ENCODE data around the gene HS6ST3. TPM values are rescaled to one million over a fixed set of nuclear protein-coding genes. Genes with fewer than 3 reads are reported as not detected.

Gene HS6ST3
- total and polyA plus RNA-seq, 7 donors = under 0.01 to 0.71 (median 0.33) TPM; not detected in 2

GRCh38 chr13:96762876-96763275 lies 673.0 kb downstream of the HS6ST3 start:
- intact Hi-C loops (cut with DNase I) = no loop called here

GRCh38 chr13:96766306-96766705 lies 676.4 kb downstream of the HS6ST3 start:
- Histone ChIP-seq H3K4me3 (no peak overlapping the region), H3K27me3 (no peaks in the 10 kb centered on the region), H3K27ac (no peak overlapping the region), H3K9me3 (no peaks in the 10 kb centered on the region), H3K36me3 (no peaks in the 10 kb centered on the region), H3K4me1 (no peaks in the 10 kb centered on the region)
- TF ChIP-seq, protein P1, sequence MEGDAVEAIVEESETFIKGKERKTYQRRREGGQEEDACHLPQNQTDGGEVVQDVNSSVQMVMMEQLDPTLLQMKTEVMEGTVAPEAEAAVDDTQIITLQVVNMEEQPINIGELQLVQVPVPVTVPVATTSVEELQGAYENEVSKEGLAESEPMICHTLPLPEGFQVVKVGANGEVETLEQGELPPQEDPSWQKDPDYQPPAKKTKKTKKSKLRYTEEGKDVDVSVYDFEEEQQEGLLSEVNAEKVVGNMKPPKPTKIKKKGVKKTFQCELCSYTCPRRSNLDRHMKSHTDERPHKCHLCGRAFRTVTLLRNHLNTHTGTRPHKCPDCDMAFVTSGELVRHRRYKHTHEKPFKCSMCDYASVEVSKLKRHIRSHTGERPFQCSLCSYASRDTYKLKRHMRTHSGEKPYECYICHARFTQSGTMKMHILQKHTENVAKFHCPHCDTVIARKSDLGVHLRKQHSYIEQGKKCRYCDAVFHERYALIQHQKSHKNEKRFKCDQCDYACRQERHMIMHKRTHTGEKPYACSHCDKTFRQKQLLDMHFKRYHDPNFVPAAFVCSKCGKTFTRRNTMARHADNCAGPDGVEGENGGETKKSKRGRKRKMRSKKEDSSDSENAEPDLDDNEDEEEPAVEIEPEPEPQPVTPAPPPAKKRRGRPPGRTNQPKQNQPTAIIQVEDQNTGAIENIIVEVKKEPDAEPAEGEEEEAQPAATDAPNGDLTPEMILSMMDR (IDR thresholded peaks at IDR 0.05) = no peak
- TF ChIP-seq POLR2AphosphoS5 (IDR thresholded peaks at IDR 0.05) (no peak), EP300 (IDR thresholded peaks at IDR 0.05) (no peak), POLR2A (IDR thresholded peaks at IDR 0.05) (no peak)
- whole genome bisulfite sequencing, 2 donors = 77 to 81% methylated on average over 3 of the region's 3 CpGs
- no peak for DNase-seq
- intact Hi-C loops (cut with DNase I) = no loop called here

More at GRCh38 chr13:96762876-96763275, 673.0 kb downstream of the HS6ST3 start:
- H3K4me3 ChIP-seq = no peak overlapping the region
- no peak for DNase-seq
- no peaks in the 10 kb centered on the region for H3K4me1 ChIP-seq
- H3K27ac ChIP-seq = no peak overlapping the region
- H3K27me3 ChIP-seq = no peaks in the 10 kb centered on the region
- no peaks in the 10 kb centered on the region for H3K9me3 ChIP-seq
- TF ChIP-seq POLR2AphosphoS5 (IDR thresholded peaks at IDR 0.05) = no peak
- no peaks in the 10 kb centered on the region for H3K36me3 ChIP-seq

DNA sequence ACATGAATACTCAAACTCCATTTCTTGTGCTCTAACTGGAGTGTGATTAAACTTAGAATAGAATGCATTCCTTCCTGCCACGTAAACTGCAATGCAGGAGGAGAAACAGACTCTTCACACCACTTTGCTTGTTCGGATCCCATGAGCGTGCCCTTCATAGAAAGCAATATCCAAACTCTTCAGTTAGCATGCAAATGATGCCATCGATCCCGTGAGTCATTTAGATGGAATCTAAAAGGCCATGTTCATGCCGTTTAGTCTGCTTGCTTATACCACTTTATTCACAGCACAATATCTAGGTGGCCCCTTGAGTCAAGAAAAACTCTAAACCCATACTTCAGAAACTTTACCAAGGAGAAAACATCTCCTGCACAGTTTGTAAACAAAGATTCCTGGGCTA lies 678.6 kb downstream of the HS6ST3 start:
- 87 to 91% methylated on average over 6 of the region's 6 CpGs for WGBS, 2 donors

DNA sequence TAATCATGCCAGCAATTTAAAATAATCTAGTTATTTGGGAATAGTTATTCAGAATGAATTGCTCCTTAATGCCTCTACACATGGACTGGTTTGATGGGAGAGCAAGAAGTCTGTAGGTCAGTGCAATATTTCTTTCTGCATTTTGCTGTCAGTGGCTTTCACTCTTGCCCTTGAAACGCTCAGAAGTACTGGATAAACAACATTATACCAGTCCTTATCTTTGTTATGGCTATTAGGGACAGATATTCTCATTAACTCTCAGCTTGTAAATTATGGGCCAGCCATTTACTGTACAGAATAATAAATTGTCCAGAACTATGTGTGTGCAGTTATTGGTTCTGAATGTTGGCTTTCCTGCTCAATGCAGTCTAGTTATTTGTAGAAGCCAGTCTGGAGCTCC lies 680.0 kb downstream of the HS6ST3 start:
- intact Hi-C loops (cut with DNase I) = no loop called here
- no peak overlapping the region for H3K4me3 ChIP-seq
- TF ChIP-seq POLR2AphosphoS5 (IDR thresholded peaks at IDR 0.05) (no peak), POLR2A (IDR thresholded peaks at IDR 0.05) (no peak), EP300 (IDR thresholded peaks at IDR 0.05) (no peak)
- TF ChIP-seq, protein P1 (IDR thresholded peaks at IDR 0.05) = no peak

More for the DNA sequence above, 678.6 kb downstream of the HS6ST3 start:
- Histone ChIP-seq H3K9me3 (no peaks in the 10 kb centered on the region), H3K4me1 (no peaks in the 10 kb centered on the region), H3K36me3 (no peaks in the 10 kb centered on the region), H3K27ac (no peak overlapping the region), H3K4me3 (no peak overlapping the region), H3K27me3 (no peaks in the 10 kb centered on the region)
- DNase-seq = no peak
- TF ChIP-seq EP300 (IDR thresholded peaks at IDR 0.05) (no peak), POLR2AphosphoS5 (IDR thresholded peaks at IDR 0.05) (no peak)
- intact Hi-C loops (cut with DNase I) = no loop called here

GRCh38 chr13:96771486-96772367 lies 681.8 kb downstream of the HS6ST3 start:
- intact Hi-C loops (cut with DNase I) = no loop called here
- 58 to 62% methylated on average over 6 of the region's 6 CpGs for WGBS, 2 donors

More for the DNA sequence above, 680.0 kb downstream of the HS6ST3 start:
- Histone ChIP-seq H3K4me1 (no peaks in the 10 kb centered on the region), H3K36me3 (no peaks in the 10 kb centered on the region), H3K27ac (no peak overlapping the region), H3K27me3 (no peaks in the 10 kb centered on the region), H3K9me3 (no peaks in the 10 kb centered on the region)
- WGBS, 2 donors = 20 to 57% methylated on average over 1 of the region's 1 CpG
- DNase-seq = no peak

More at GRCh38 chr13:96771486-96772367, 681.8 kb downstream of the HS6ST3 start:
- H3K36me3 ChIP-seq = no peaks in the 10 kb centered on the region
- no peaks in the 10 kb centered on the region for H3K4me1 ChIP-seq
- no peaks in the 10 kb centered on the region for H3K9me3 ChIP-seq
- no peaks in the 10 kb centered on the region for H3K27me3 ChIP-seq
- H3K4me3 ChIP-seq = no peak overlapping the region
- H3K27ac ChIP-seq = no peak overlapping the region
- DNase-seq = no peak
- TF ChIP-seq, protein P1 (IDR thresholded peaks at IDR 0.05) = no peak
- TF ChIP-seq EP300 (IDR thresholded peaks at IDR 0.05) (no peak), POLR2A (IDR thresholded peaks at IDR 0.05) (no peak), POLR2AphosphoS5 (IDR thresholded peaks at IDR 0.05) (no peak)

Data from sigmoid colon (tissue), 7 donors.